Measurements from ENCODE around the gene PPFIA4. TPM values are rescaled to one million over a fixed set of nuclear protein-coding genes. Genes with fewer than 3 reads are reported as not detected.

PPFIA4 gene
- total RNA-seq, 1 experiment from 2014 or later = 2.4 TPM

- no peak for DNase-seq (ENCODE audit: low read depth)
These were observed 56.5 kb downstream of the PPFIA4 start for GRCh38 chr1:203082571-203083462.

GRCh38 chr1:203083463-203083921, 57.2 kb downstream of the PPFIA4 start:
- DNase-seq (ENCODE audit: low read depth) = no peak

GRCh38 chr1:203084588-203085527, 58.6 kb downstream of the PPFIA4 start:
- DNase-seq (ENCODE audit: low read depth) = no peak

- DNase-seq (ENCODE audit: low read depth) = no peak
These were observed 59.5 kb downstream of the PPFIA4 start, which contains the start of gene MYOG for GRCh38 chr1:203085528-203086406. MYOG (minus strand) TSS chr1:203086012; CDS start chr1:203085961, 51 bp downstream.

- DNase-seq (ENCODE audit: low read depth) = no peak
These were observed 60.9 kb downstream of the PPFIA4 start for GRCh38 chr1:203086992-203087763.

- DNase-seq (ENCODE audit: low read depth) = no peak
These were observed 62.1 kb downstream of the PPFIA4 start for GRCh38 chr1:203088441-203088840.

- no peak for DNase-seq (ENCODE audit: low read depth)
These were observed 62.8 kb downstream of the PPFIA4 start for GRCh38 chr1:203089001-203089650.

- DNase-seq (ENCODE audit: low read depth) = no peak
These were observed 63.4 kb downstream of the PPFIA4 start for GRCh38 chr1:203089651-203090045.

GRCh38 chr1:203090421-203091198, 64.3 kb downstream of the PPFIA4 start:
- DNase-seq (ENCODE audit: low read depth) = no peak

GRCh38 chr1:203091199-203091477, 64.8 kb downstream of the PPFIA4 start:
- DNase-seq (ENCODE audit: low read depth) = no peak

- no peak for DNase-seq (ENCODE audit: low read depth)
These were observed 65.6 kb downstream of the PPFIA4 start for GRCh38 chr1:203091761-203092330.

- no peak for DNase-seq (ENCODE audit: low read depth)
These were observed 67.6 kb downstream of the PPFIA4 start for GRCh38 chr1:203093754-203094410.

- DNase-seq (ENCODE audit: low read depth) = no peak
These were observed 68.9 kb downstream of the PPFIA4 start for GRCh38 chr1:203095061-203095690.

GRCh38 chr1:203096566-203096965, 70.3 kb downstream of the PPFIA4 start:
- DNase-seq (ENCODE audit: low read depth) = no peak

- DNase-seq (ENCODE audit: low read depth) = no peak
These were observed 70.7 kb downstream of the PPFIA4 start for GRCh38 chr1:203097001-203097400.

GRCh38 chr1:203098445-203098844, 72.2 kb downstream of the PPFIA4 start:
- no peak for DNase-seq (ENCODE audit: low read depth)

GRCh38 chr1:203098914-203099520, 72.7 kb downstream of the PPFIA4 start:
- DNase-seq (ENCODE audit: low read depth) = no peak

Measured in RPMI7951 (cell line).